NCI-H2196 (cell line): ENCODE measurements around the gene CDC42EP1.

Experiments used
- DNase-seq: peaks from one replicate; lab custom pipeline; 2025; ENCODE audit not compliant: unreplicated experiment; lab: John Stamatoyannopoulos, UW

Gene CDC42EP1

DNA sequence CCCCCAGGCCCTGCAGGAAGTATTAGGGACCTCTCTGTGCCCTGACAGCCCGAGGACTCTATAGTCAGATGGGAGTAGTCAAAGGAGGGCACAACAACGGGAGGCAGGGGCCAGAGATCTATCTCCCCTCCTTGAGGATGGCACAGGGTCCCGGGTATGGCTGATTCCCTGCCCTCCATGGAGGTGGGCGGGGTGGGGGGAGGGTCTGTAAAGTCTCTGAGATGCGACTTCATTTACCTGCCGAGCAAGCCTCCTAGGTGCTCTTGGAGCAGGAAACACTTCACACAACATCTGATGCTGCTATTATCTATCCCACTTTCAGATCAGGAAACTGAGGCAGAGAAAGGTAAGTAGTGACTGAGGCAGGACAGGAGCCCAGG is 769 bp upstream of the CDC42EP1 start:
- no peak for DNase-seq

GRCh38 chr22:37560608-37561211 is 430 bp downstream of the CDC42EP1 start:
- DNase-seq, result no peak

- peak; percentile 37 for DNase-seq
Observed at GRCh38 chr22:37561212-37562048, 1.1 kb downstream of the CDC42EP1 start.

DNA sequence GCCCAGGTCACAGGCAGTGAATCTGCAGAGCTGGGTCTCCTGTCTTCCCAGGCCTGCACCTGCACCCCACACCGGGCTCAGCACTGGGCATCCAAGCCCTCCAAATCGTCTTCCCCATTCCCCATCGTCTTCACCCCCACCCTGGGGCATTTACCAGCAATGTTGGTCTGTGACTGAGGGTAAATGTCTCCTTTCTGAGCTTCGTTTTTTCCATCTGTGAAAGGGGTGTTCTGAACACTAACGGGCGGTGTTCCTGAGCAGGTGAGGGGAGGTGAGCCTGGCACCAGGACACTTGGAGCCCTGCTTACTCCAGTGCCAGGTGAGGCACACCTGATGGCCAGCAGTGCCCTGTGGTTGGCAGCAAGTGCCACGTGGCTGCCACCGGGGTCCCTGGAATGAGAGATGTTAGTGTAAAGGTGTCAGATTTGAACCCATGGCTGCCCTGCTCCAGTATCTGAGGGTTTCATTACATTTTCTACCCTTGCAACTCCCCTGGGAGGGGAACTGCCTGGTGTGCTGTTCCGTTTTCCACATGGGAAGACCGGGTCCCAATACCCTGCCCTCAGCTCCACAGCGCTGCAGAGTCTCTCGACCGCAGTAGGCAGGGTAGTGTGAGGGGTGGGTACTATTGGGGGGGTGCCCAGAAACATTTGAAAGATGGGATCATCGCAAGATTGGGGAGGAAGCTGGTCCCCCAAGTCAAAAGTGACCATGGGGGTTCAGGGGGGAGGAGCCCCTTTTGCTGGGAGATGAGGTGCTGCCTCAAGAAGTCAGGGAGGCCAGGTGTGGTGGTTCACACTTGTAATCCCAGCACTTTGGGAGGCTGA is 2.0 kb downstream of the CDC42EP1 start:
- DNase-seq, result no peak

DNA sequence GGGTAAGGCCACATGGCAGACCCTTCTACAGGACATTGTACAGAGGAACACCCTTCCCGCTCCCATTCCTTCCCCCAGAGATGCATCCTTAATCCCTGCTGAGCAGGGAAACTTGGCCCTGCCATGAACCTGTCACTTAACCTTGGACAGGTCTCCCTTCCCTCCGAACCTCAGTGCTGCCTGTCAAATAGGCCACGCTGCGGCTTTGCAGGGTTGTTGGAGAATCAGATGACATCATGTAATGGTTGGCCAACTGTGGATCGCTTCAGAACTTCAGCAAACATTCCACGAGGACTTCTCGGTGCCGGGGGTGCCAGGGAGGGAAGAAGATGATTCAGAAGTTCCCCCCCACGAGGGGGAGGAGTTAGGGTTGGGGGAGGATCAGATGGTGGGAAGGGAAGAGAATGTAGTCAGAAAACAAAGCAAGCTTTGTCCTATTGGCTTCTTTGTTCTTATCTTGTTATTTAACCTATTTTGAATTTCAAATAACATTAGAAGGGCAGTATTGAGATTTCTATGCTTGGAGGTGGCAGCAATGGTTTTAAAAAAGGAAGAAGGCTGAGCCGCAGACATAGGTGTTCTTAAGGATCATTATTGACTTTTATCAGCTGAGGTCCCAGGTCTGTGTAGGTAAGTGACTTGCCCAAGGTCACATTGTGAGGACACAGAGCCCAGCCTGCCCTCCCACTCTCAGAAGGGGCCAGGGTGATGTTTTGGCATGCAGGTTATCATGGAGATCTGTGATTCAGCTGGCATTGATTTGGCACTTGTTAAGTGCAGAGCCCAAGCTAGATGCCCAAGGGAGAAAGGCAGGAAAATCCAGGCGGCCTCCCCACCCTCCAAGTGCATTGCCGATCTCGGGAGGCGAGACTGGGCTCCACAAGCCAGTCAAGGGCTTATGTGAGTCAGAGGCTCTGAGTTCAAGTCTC is 3.1 kb downstream of the CDC42EP1 start:
- no peak for DNase-seq

GRCh38 chr22:37564111-37564711 is 3.9 kb downstream of the CDC42EP1 start:
- DNase-seq, result no peak

- no peak for DNase-seq
Observed at GRCh38 chr22:37565830-37566229, 5.5 kb downstream of the CDC42EP1 start.

DNA sequence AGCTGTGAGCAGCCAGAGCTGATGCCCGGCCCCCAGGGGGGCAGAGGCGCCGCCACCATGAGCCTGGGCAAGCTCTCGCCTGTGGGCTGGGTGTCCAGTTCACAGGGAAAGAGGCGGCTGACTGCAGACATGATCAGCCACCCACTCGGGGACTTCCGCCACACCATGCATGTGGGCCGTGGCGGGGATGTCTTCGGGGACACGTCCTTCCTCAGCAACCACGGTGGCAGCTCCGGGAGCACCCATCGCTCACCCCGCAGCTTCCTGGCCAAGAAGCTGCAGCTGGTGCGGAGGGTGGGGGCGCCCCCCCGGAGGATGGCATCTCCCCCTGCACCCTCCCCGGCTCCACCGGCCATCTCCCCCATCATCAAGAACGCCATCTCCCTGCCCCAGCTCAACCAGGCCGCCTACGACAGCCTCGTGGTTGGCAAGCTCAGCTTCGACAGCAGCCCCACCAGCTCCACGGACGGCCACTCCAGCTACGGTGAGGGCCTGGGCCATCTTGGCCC is 6.1 kb downstream of the CDC42EP1 start:
- DNase-seq, result no peak

DNA sequence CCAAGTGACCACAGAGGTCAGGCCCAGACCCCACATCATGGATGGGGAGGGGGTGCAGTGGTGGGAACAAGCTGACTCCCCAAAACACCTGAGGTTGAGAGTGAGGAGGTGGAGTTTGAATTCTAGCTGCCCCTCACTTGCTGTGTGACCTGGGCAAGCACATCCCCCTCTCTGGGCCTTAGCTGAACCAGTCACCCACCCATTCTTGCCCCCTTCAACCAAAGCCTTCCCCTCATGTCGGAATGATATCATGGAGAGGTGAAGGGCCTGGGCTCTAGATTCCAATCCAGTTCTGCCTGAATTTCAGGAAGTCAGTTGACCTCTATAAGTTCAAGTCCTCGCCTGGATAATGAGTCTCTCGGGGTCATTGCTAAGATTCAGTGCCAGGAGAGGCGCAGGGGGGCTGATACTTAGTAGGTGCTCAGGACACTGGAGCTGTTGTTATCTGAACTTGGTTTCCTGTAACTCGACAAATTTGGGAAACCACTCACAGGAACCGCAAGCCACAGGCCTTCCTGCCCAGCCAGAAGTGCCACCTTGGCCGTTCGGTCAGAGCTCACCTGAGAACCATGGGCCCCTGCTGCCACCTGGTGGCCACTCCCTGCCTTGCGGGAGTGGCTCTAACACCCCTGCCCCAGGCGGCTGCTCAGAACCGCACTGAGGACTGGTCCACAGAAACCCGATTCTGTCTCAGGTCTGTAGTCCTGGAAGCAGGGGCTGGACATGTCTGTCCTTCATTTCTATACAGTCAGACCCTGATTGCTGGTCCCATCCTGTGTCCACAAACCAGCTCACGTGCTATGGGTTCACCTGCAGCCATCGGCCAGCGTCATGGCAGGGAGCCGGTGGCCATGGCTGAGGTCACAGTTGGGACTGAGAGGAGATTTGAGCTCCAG is 6.9 kb downstream of the CDC42EP1 start:
- peak; percentile 79 for DNase-seq

- DNase-seq, result no peak
Observed at GRCh38 chr22:37568012-37568411, 7.7 kb downstream of the CDC42EP1 start.

DNA sequence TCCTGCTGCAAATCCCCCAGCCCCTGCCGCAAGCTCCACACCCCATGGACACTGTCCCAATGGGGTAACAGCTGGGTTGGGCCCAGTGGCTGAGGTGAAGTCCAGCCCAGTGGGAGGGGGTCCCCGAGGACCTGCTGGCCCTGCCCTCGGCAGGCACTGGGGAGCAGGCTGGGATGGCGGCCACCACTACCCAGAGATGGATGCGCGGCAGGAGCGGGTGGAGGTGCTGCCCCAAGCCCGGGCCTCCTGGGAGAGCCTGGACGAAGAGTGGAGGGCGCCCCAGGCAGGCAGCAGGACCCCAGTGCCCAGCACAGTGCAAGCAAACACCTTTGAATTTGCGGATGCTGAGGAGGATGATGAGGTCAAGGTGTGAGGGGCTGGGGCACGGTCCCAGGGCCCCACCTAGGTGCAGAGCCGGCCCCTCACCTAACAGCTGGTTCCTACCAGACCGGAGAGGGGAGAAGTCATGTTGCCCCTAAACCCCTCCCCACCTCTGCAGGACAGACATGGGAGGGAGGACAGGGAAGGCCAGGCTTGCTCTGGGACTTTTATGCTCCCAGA is 8.2 kb downstream of the CDC42EP1 start:
- DNase-seq, result no peak

DNA sequence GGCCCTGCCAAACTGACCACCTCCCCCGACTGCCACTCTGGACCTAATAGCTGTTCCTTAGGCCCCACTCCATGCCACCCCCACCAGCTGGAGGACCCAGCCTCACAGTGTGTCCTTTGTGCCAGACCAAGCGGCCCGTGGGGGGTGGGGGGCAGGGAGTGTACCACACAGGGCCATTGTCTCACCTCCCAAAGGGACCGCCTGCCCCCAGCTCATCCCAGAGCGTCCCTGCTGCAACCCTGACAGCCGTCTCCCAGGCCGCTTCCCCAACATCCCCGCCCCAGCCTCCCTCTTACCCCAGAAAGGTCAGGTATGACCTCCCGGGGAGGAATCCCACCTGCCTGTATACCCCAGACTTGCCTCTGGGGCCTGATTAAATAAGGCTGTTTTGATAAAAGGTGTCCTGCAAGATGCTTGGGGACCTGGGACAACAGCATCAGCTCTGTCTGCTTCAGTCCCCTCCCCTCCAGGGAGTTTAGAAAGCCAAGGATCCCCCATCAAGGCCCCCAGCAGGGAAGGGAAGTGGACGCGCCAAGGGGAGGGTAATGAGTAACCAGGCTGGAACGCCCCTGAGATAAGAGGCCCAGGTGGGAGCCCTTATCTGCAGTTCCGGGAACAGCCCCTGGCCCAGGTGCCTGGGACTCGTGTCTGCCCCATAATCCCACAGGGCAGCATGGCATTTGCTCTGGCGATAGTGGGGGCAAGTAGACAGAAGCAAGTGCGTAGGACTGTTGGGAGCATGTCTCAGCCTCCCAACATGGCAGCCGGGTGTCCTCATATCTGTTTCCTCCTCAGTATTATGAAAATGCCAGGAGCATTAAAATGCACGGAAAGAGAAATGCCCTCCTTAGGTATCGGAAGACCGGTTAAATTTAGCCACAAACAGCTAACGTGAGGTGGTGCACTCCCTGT is 9.0 kb downstream of the CDC42EP1 start:
- DNase-seq, result no peak

- DNase-seq, result no peak
Observed at GRCh38 chr22:37569921-37570660, 9.8 kb downstream of the CDC42EP1 start.

DNA sequence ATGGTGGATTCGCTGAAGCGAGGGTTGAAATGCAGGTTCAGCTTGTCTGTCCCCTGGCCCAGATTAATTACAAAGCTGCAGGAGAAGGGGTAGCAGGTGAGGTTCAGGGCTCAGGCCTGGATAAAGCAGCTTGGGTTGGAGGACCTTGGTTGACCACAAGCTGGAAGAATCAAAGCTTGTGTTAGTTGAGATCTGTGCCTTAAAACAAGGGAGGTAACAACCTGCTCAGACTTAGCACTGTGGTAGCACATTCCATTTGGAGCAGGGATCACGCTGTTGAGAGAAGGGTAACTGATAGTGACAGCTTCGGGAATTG is 10.3 kb downstream of the CDC42EP1 start:
- no peak for DNase-seq

DNA sequence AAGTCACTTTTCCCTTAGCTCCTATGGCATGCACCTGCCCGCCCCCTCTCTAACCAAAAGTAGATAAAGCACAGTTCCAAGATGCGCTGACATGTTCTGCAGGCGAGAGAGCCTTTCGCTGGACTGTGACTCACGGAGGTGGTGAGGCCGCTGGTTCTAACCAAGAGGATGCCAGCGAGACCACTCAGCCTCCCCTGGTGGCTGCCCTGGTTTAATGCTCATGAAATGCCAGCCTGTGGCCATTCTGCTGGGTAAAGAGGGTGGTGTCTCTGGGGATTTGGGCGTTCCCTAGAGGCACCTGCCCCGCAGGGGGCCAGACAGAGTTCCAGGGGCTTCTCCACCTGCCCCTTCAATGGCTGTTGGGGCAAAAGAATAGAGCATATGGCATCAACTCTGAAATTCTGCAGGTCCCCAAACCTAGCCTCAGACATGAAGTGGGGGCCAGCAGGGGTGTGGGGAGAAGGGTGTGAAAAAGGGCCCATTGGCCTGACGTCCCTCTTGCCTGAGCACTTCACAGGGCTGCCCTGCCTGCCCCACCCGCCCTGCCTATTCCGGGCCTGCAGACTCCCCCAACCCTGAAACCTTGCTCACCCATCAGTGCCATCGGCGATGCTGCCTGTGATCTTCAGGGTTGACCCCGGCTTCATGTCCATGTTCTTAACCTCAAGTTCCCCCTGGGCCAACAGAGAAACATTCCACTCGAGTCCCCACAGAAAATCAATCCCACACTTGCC is 11.1 kb downstream of the CDC42EP1 start:
- DNase-seq, result no peak

GRCh38 chr22:37571992-37572373 is 11.7 kb downstream of the CDC42EP1 start:
- no peak for DNase-seq
